Left cardiac atrium (tissue), 4 donors: Measurements from ENCODE around the gene ITSN1. TPM values are rescaled to one million over a fixed set of nuclear protein-coding genes. Genes with fewer than 3 reads are reported as not detected.
"Not testable (repeated sequence)": the region's sequence is repeated elsewhere in the genome, so short reads cannot be mapped to it uniquely, and the experiment has no call there.

Experiments
- ATAC-seq, 2 donors: fragments of 200-7000 bp; cut with Tn5 transposase; one replicate each; pipeline ENCODE4 v1.9.1; 2020; ENCODE audit warnings: mild to moderate bottlenecking in 2 of 2, moderate library complexity in 2 of 2
- DNase-seq: peaks from one replicate; pipeline ENCODE4 v3.0.0-alpha.2; 2020
- intact Hi-C, 2 donors: fragments of 100-400 bp; cut with DNase I; formaldehyde crosslinking; loops; one replicate each; pipeline versions ENCODE4 v1.14.1 to v1.15.1; 2022 to 2023
- total RNA-seq, 2 donors: library from RNA; stranded (reverse); fragmentation: NEBNext Ultra II Directional; extraction: Animal tissue kit (Norgen Biotek cat#: 25700); gene quantifications; one replicate each; pipeline ENCODE4 v1.2.1, GENCODE V29; 2021
- donor health status: DM: no; HTN: yes; CAD: no.
- donor health status: DM: no; HTN: yes; CAD: no; lungs with severe emphysema.
- donor health status: DM: yes; HTN: yes; CAD: no.
- donor health status: Dilated cardiomyopathy.

ITSN1 gene
- total RNA-seq, 2 donors from 2014 or later, result 59.2 to 75.3 TPM

GRCh38 chr21:33699277-33699676 lies 57.0 kb downstream of the ITSN1 start:
- DNase-seq, result no peak
- intact Hi-C loops, result no loop called here
- no peak for ATAC-seq

- intact Hi-C loops, result no loop called here
- no peak for DNase-seq
- no peak for ATAC-seq
Measured at GRCh38 chr21:33700491-33700890, 58.2 kb downstream of the ITSN1 start.

- peak; percentile 27 to 65 for ATAC-seq
- intact Hi-C loops, result no loop called here
- no peak for DNase-seq
Measured at GRCh38 chr21:33703750-33704606, 61.7 kb downstream of the ITSN1 start.

- intact Hi-C loops, result no loop called here
- DNase-seq (no peak), ATAC-seq (no peak)
Measured at GRCh38 chr21:33707846-33708245, 65.5 kb downstream of the ITSN1 start.

- DNase-seq (no peak), ATAC-seq (no peak)
- intact Hi-C loops, result no loop called here
Measured at GRCh38 chr21:33708874-33709273, 66.6 kb downstream of the ITSN1 start.

- DNase-seq (no peak), ATAC-seq (no peak)
- intact Hi-C loops, result no loop called here
Measured at GRCh38 chr21:33712022-33712803, 69.9 kb downstream of the ITSN1 start.

GRCh38 chr21:33721081-33721480 lies 78.8 kb downstream of the ITSN1 start:
- intact Hi-C loops, result no loop called here
- ATAC-seq (no peak), DNase-seq (no peak)

- intact Hi-C loops, DNase-seq, ATAC-seq: not testable (repeated sequence)
Measured at GRCh38 chr21:33729139-33729538, 86.8 kb downstream of the ITSN1 start.

GRCh38 chr21:33729641-33730040 lies 87.3 kb downstream of the ITSN1 start:
- DNase-seq (no peak), ATAC-seq (no peak)
- intact Hi-C loops, result no loop called here

- DNase-seq, result no peak
- intact Hi-C loops, result no loop called here
Measured at GRCh38 chr21:33731447-33731846, 89.1 kb downstream of the ITSN1 start.

GRCh38 chr21:33732038-33732437 lies 89.7 kb downstream of the ITSN1 start:
- DNase-seq (no peak), ATAC-seq (no peak)
- intact Hi-C loops, result no loop called here

More at GRCh38 chr21:33731447-33731846, 89.1 kb downstream of the ITSN1 start:
- no peak for ATAC-seq

GRCh38 chr21:33733601-33734000 lies 91.3 kb downstream of the ITSN1 start:
- no peak for ATAC-seq
- intact Hi-C loops, result no loop called here
- DNase-seq, result no peak

- no peak for DNase-seq
- intact Hi-C loops, result no loop called here
- no peak for ATAC-seq
Measured at GRCh38 chr21:33734291-33734690, 92.0 kb downstream of the ITSN1 start.

GRCh38 chr21:33734818-33735217 lies 92.5 kb downstream of the ITSN1 start:
- ATAC-seq (no peak), DNase-seq (no peak)
- intact Hi-C loops, result no loop called here

GRCh38 chr21:33736569-33736968 lies 94.3 kb downstream of the ITSN1 start:
- ATAC-seq (no peak), DNase-seq (no peak)
- intact Hi-C loops, result no loop called here

GRCh38 chr21:33739701-33740100 lies 97.4 kb downstream of the ITSN1 start:
- intact Hi-C loops, result no loop called here
- no peak for ATAC-seq
- no peak for DNase-seq

- no peak for DNase-seq
- no peak for ATAC-seq
- intact Hi-C loops, result no loop called here
Measured at GRCh38 chr21:33747420-33747819, 105.1 kb downstream of the ITSN1 start.

- ATAC-seq (no peak), DNase-seq (no peak)
- intact Hi-C loops, result no loop called here
Measured at GRCh38 chr21:33748903-33749302, 106.6 kb downstream of the ITSN1 start.

GRCh38 chr21:33750017-33750416 lies 107.7 kb downstream of the ITSN1 start:
- intact Hi-C loops, result loop anchor here in 1 of 2 donors (10.0 kb wide), 1 partner anchor 105 kb away; the partner anchor contains the start of genes CRYZL1 and ITSN1
- no peak for DNase-seq
- peak in 1 of 2 donors; percentile 66 for ATAC-seq

GRCh38 chr21:33751120-33751519 lies 108.8 kb downstream of the ITSN1 start:
- intact Hi-C loops, result loop anchor here in 1 of 2 donors (10.0 kb wide), 1 partner anchor 106 kb away; the partner anchor contains the start of genes CRYZL1 and ITSN1
- peak in 1 of 2 donors; percentile 27 for ATAC-seq
- DNase-seq, result no peak
